ENCODE results near the gene CCDC190.

CCDC190 gene

GRCh38 chr1:162856260-162856659 lies 4.7 kb downstream of the CCDC190 start:
- Histone ChIP-seq H3K27ac (no peak overlapping the region), H3K27me3 (no peaks in the 10 kb centered on the region), H3K4me3 (no peak overlapping the region), H3K36me3 (no peaks in the 10 kb centered on the region), H3K4me2 (no peak overlapping the region), H4K20me1 (no peaks in the 10 kb centered on the region), H3K4me1 (no peaks in the 10 kb centered on the region), H3K9ac (no peak overlapping the region), H3K9me3 (no peaks in the 10 kb centered on the region)
- TF ChIP-seq Cebpa-rat (IDR thresholded peaks at IDR 0.05), result no peak

GRCh38 chr1:162855461-162856150 lies 5.4 kb downstream of the CCDC190 start:
- no peak overlapping the region for H3K4me3 ChIP-seq
- no peaks in the 10 kb centered on the region for H3K36me3 ChIP-seq
- no peaks in the 10 kb centered on the region for H3K27me3 ChIP-seq
- no peaks in the 10 kb centered on the region for H3K9me3 ChIP-seq
- H4K20me1 ChIP-seq, result no peaks in the 10 kb centered on the region
- H3K27ac ChIP-seq, result no peak overlapping the region
- H3K4me2 ChIP-seq, result no peak overlapping the region
- TF ChIP-seq Cebpa-rat (IDR thresholded peaks at IDR 0.05), result no peak
- no peaks in the 10 kb centered on the region for H3K4me1 ChIP-seq
- H3K9ac ChIP-seq, result no peak overlapping the region

GRCh38 chr1:162854245-162854882 lies 6.6 kb downstream of the CCDC190 start:
- TF ChIP-seq Cebpa-rat (IDR thresholded peaks at IDR 0.05), result no peak
- Histone ChIP-seq H3K27ac (no peak overlapping the region), H3K4me1 (no peaks in the 10 kb centered on the region), H3K27me3 (no peaks in the 10 kb centered on the region), H3K36me3 (no peaks in the 10 kb centered on the region), H3K9ac (no peak overlapping the region), H3K4me2 (no peak overlapping the region), H3K4me3 (no peak overlapping the region), H3K9me3 (no peaks in the 10 kb centered on the region), H4K20me1 (no peaks in the 10 kb centered on the region)

GRCh38 chr1:162851341-162851740 lies 9.6 kb downstream of the CCDC190 start:
- Histone ChIP-seq H4K20me1 (no peaks in the 10 kb centered on the region), H3K9me3 (no peaks in the 10 kb centered on the region), H3K27ac (no peak overlapping the region), H3K4me1 (no peaks in the 10 kb centered on the region), H3K27me3 (no peaks in the 10 kb centered on the region), H3K4me3 (no peak overlapping the region), H3K9ac (no peak overlapping the region), H3K4me2 (no peak overlapping the region), H3K36me3 (no peaks in the 10 kb centered on the region)
- TF ChIP-seq Cebpa-rat (IDR thresholded peaks at IDR 0.05), result no peak

GRCh38 chr1:162849711-162850110 lies 11.3 kb downstream of the CCDC190 start:
- Histone ChIP-seq H3K36me3 (no peaks in the 10 kb centered on the region), H3K27me3 (no peaks in the 10 kb centered on the region), H3K4me3 (no peak overlapping the region), H3K4me2 (no peak overlapping the region), H3K9ac (no peak overlapping the region), H3K4me1 (no peaks in the 10 kb centered on the region), H3K9me3 (no peaks in the 10 kb centered on the region), H3K27ac (no peak overlapping the region), H4K20me1 (no peaks in the 10 kb centered on the region)
- no peak for TF ChIP-seq Cebpa-rat (IDR thresholded peaks at IDR 0.05)

- no peak overlapping the region for H3K9ac ChIP-seq
- no peaks in the 10 kb centered on the region for H3K4me1 ChIP-seq
- no peaks in the 10 kb centered on the region for H4K20me1 ChIP-seq
- H3K9me3 ChIP-seq, result no peaks in the 10 kb centered on the region
- H3K4me2 ChIP-seq, result no peak overlapping the region
- H3K4me3 ChIP-seq, result no peak overlapping the region
- H3K36me3 ChIP-seq, result no peaks in the 10 kb centered on the region
- H3K27ac ChIP-seq, result no peak overlapping the region
- no peaks in the 10 kb centered on the region for H3K27me3 ChIP-seq
- TF ChIP-seq Cebpa-rat (IDR thresholded peaks at IDR 0.05), result no peak
These were observed 13.0 kb downstream of the CCDC190 start for GRCh38 chr1:162847839-162848453.

- Histone ChIP-seq H3K4me1 (no peaks in the 10 kb centered on the region), H3K9ac (no peak overlapping the region), H3K27ac (no peak overlapping the region), H3K4me2 (no peak overlapping the region), H3K9me3 (no peaks in the 10 kb centered on the region), H4K20me1 (no peaks in the 10 kb centered on the region), H3K27me3 (no peaks in the 10 kb centered on the region), H3K4me3 (no peak overlapping the region), H3K36me3 (no peaks in the 10 kb centered on the region)
- TF ChIP-seq Cebpa-rat (IDR thresholded peaks at IDR 0.05), result no peak
These were observed 14.4 kb downstream of the CCDC190 start for GRCh38 chr1:162846256-162847212.

GRCh38 chr1:162844153-162844552 lies 16.8 kb downstream of the CCDC190 start:
- no peaks in the 10 kb centered on the region for H4K20me1 ChIP-seq
- no peak overlapping the region for H3K9ac ChIP-seq
- H3K4me2 ChIP-seq, result no peak overlapping the region
- no peaks in the 10 kb centered on the region for H3K4me1 ChIP-seq
- peaks cover 4% of the 10 kb centered on the region for H3K9me3 ChIP-seq
- no peaks in the 10 kb centered on the region for H3K36me3 ChIP-seq
- H3K27me3 ChIP-seq, result no peaks in the 10 kb centered on the region
- H3K27ac ChIP-seq, result no peak overlapping the region
- TF ChIP-seq Cebpa-rat (IDR thresholded peaks at IDR 0.05), result no peak
- no peak overlapping the region for H3K4me3 ChIP-seq

- Histone ChIP-seq H3K4me3 (no peak overlapping the region), H3K36me3 (no peaks in the 10 kb centered on the region), H4K20me1 (no peaks in the 10 kb centered on the region), H3K9me3 (peaks cover 17% of the 10 kb centered on the region), H3K4me1 (peaks cover 5% of the 10 kb centered on the region), H3K27ac (no peak overlapping the region), H3K4me2 (no peak overlapping the region), H3K9ac (no peak overlapping the region), H3K27me3 (no peaks in the 10 kb centered on the region)
- TF ChIP-seq Cebpa-rat (IDR thresholded peaks at IDR 0.05), result no peak
These were observed 20.6 kb downstream of the CCDC190 start for GRCh38 chr1:162840250-162840839.

Data from BLaER1 (cell line).